AG10803 (cell line): ENCODE results near the gene ZDHHC17.

Source experiments
- DNase-seq: peaks from one replicate; pipeline ENCODE4 v3.0.0; 2010; ENCODE audit warnings: low read depth
- H3K4me3 ChIP-seq: 2 replicates; pipeline ENCODE4 v1.5.1; 2011; ENCODE audit warnings: mild to moderate bottlenecking, low read length, control low read depth
- TF ChIP-seq, protein P1 (sequence below): conservative IDR thresholded peaks from 2 replicates; pipeline ENCODE4 v1.5.1; 2011; ENCODE audit warnings: mild to moderate bottlenecking, low read length, control low read depth, inconsistent platforms

Gene ZDHHC17

DNA sequence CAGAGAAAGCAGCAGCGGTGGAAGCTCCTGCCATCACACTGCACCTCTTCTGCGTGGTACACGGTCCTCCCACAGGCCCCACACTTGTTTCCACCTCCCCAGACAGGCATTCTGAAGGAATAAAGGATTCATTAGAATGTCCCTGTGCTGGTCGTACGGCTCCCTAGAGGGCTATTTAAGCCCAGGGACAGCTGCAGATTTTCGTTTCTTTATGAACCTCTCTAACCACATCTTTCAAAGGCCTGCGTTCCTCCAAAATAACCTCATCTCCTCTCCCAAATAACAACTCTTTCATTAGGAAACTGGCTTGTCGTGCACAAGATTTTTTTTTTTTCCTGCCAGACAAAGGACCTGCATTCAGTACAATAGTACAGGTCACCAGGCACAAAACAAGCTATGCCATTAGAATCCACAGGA, 102.2 kb downstream of the ZDHHC17 start:
- peak; percentile 68 for DNase-seq
- no peak overlapping the region for H3K4me3 ChIP-seq
- TF ChIP-seq, protein P1, sequence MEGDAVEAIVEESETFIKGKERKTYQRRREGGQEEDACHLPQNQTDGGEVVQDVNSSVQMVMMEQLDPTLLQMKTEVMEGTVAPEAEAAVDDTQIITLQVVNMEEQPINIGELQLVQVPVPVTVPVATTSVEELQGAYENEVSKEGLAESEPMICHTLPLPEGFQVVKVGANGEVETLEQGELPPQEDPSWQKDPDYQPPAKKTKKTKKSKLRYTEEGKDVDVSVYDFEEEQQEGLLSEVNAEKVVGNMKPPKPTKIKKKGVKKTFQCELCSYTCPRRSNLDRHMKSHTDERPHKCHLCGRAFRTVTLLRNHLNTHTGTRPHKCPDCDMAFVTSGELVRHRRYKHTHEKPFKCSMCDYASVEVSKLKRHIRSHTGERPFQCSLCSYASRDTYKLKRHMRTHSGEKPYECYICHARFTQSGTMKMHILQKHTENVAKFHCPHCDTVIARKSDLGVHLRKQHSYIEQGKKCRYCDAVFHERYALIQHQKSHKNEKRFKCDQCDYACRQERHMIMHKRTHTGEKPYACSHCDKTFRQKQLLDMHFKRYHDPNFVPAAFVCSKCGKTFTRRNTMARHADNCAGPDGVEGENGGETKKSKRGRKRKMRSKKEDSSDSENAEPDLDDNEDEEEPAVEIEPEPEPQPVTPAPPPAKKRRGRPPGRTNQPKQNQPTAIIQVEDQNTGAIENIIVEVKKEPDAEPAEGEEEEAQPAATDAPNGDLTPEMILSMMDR: no peak

DNA sequence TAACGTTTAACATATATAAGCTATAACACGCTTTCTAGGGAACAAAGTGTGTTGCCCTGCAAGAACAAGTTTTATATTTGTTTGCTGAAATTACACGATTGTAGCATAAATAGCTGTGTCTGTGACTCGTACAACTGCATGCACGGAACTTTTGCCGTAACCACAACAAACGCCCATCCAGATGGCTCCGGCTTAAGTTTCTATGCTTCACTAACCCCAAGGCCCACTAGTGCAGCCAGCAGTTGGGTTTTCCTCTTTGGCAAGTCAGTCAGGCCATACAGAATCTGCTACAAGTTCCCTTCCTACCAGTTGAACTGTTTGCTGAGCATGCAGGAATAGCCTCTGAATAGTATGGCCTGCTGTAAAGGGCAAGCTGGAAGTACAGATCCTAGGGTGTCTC, 102.8 kb downstream of the ZDHHC17 start:
- TF ChIP-seq, protein P1: no peak
- DNase-seq: peak; percentile 94
- no peak overlapping the region for H3K4me3 ChIP-seq

DNA sequence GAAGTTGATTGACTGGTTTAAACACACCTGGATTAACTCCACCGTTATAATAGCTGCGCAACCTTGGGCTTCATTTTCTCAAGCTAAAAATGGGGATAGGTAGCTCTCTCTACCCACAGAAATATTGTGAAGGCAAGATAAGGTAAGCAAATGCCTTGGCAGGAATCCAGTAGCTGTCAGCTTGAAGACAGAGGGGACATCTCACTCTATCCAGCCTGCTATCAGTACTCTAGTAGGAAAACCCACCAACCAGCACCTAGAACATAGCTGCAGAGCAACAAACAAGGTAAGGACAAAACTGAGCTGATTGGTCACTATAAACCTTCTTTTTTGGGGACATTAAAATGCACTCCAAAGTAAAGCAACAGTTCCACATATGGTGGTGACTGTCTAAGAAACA, 107.2 kb downstream of the ZDHHC17 start:
- no peak for DNase-seq
- TF ChIP-seq, protein P1: no peak
- H3K4me3 ChIP-seq: no peak overlapping the region

DNA sequence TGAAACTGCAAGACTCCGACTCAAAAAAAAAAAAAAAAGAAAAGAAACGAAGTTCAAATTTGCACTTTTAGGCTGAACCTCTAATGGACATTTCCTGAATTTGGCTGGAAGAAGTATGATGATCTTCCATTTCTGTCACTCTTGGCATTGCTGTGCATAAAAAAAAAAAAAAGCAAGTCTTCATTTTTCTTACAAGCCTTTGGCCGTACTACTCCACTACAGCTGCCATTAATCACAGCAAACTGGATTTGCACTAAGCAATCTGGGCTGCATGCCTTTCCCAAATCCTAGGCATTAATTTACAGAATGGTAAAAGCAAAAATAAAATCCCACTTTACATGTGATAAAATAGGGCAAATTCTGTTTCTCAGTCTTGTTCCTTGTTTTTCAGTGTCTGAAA, 107.8 kb downstream of the ZDHHC17 start:
- TF ChIP-seq, protein P1: no peak
- no peak overlapping the region for H3K4me3 ChIP-seq
- DNase-seq: peak; percentile 70

DNA sequence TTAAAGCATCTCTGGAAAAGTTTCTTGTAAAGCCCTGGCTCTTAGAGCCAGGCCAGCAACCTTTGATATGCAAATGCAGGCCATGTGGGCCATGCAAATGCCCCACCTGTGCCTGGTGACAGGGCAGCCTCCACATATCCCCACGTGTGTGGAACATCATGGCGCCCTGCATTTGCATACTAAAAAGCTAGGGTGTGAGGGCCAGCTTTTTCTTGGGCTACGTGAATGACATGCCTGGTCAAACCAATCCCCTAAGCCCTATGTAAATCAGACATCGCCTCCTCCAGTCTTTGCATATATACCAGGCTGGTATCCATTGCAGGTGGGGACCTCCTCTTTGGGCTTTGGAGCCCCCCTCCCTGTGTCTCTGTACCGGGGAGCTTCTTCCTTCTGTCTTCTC, 108.5 kb downstream of the ZDHHC17 start:
- TF ChIP-seq, protein P1: no peak
- DNase-seq: no peak

DNA sequence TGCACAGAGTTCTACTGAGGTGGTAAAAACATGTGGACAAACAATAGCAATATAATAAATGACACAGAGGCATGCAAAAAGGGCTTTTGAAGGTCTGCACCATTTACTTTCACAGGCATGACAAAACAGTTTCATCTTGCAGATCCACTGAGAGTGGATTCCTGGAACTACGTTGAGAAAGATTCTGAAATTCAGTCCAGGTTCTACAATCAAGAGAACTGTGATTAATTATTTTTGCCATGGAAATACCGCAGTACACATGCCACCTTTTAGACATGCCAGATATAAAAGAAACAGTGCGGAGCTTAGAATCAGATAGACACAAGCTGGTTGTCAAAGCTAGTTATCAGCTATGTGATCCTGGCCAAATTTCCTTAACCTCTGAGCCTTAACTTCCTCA, 110.1 kb downstream of the ZDHHC17 start:
- TF ChIP-seq, protein P1: no peak
- no peak for DNase-seq
- H3K4me3 ChIP-seq: no peak overlapping the region

More for the DNA sequence above, 108.5 kb downstream of the ZDHHC17 start:
- H3K4me3 ChIP-seq: no peak overlapping the region

DNA sequence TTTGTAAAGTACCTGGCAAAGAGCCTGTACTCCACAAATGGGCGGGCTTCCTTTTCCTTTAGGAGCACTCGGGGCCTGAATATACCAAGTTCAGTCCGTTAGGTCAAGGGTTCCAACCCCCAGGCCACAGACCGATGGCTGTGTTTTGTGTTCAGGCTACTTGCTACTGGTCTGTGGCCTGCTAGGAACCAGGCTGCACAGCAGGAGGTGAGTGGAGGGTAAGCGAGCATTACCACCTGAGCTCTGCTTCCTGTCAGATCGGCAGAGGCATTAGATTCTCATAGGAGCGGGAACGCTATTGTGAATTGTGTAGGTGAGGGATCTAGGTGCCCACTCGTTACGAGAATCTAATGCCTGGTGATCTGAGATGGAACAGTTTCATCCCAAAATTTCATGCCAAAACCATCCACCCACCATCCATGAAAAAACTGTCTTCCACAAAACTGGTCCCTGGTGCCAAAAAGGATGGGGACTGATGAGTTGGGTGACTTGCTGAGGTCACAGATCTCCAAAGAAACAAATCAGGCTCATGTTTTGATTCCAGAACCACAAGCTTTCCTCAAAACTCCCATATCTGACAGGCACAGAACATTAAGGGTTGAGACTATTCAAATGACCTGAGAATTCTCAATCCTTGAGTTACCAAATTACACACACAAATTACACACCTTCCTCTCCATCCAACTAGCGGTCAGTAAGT, 110.7 kb downstream of the ZDHHC17 start:
- DNase-seq: no peak
- TF ChIP-seq, protein P1: no peak
- no peak overlapping the region for H3K4me3 ChIP-seq
